ENCODE measurements around the gene PDXK. TPM values are rescaled to one million over a fixed set of nuclear protein-coding genes. Genes with fewer than 3 reads are reported as not detected.

The PDXK gene
- polyA plus RNA-seq, 3 donors: 128 to 214 (median 210) TPM

- no peak for DNase-seq
- Histone ChIP-seq H3K36me3 (replicated peaks in 1 of 2; ENCODE audit: control insufficient read depth in 1 of 2, insufficient read depth in 2 of 2, low read length in 2 of 2) (no peaks in the 10 kb centered on the region), H4K20me1 (ENCODE audit: insufficient read depth, low read length) (peaks cover 19% of the 10 kb centered on the region), H3K27me3 (ENCODE audit: control insufficient read depth in 2 of 2, insufficient read depth in 2 of 2, low read length in 2 of 2) (peaks cover 0 to 11% of the 10 kb centered on the region in 2 donors), H3K4me1 (ENCODE audit: control insufficient read depth in 1 of 2, insufficient read depth in 2 of 2, low read length in 2 of 2) (peaks cover 26 to 29% of the 10 kb centered on the region in 2 donors), H3K9ac (ENCODE audit: insufficient read depth, low read length, poor library complexity, severe bottlenecking) (no peak overlapping the region), H3K9me3 (replicated peaks in 1 of 2; ENCODE audit: control insufficient read depth in 1 of 2, insufficient read depth in 1 of 2, low read length in 2 of 2) (no peaks in the 10 kb centered on the region), H3K27ac (ENCODE audit: low read depth in 1 of 2, low read length in 2 of 2) (no peak overlapping the region), H2AFZ (ENCODE audit: insufficient read depth, low read depth, low read length, poor library complexity, severe bottlenecking) (no peak overlapping the region), H3K4me2 (replicated peaks; ENCODE audit: extremely low read depth, low read length, poor library complexity, severe bottlenecking) (no peak overlapping the region), H3K79me2 (ENCODE audit: insufficient read depth, low read length) (peaks cover 26% of the 10 kb centered on the region), H3K4me3 (replicated peaks in 1 of 3; ENCODE audit: low read depth in 2 of 3, low read length in 3 of 3) (no peak overlapping the region)
- TF ChIP-seq CTCF (IDR thresholded peaks at IDR 0.05): no peak
- 86% methylated on average over 5 of the region's 12 CpGs for WGBS (ENCODE audit: insufficient coverage)
- Mint-ChIP-seq H3K4me1 (peaks cover 29% of the 10 kb centered on the region), H3K27me3 (ENCODE audit: low read depth in 3 of 3) (peaks cover 18 to 34% (median 33%) of the 10 kb centered on the region in 3 donors), H3K9me3 (peaks cover 0 to 2% (median 0%) of the 10 kb centered on the region in 7 donors), H3K4me3 (no peak overlapping the region), H3K27ac (no peak overlapping the region), H3K36me3 (peaks cover 0 to 6% of the 10 kb centered on the region in 2 donors)
- intact Hi-C loops (cut with micrococcal nuclease): loop anchor here in 1 of 2 donors (10.0 kb wide), 1 partner anchor 742 kb away; the partner anchor contains the start of gene PKNOX1
These were observed 2.4 kb upstream of the PDXK start for GRCh38 chr21:43716376-43717165.

GRCh38 chr21:43717166-43717853, 1.6 kb upstream of the PDXK start:
- Mint-ChIP-seq H3K4me1 (peaks cover 34% of the 10 kb centered on the region), H3K9me3 (peaks cover 0 to 2% (median 0%) of the 10 kb centered on the region in 7 donors), H3K27me3 (ENCODE audit: low read depth in 3 of 3) (peaks cover 17 to 34% (median 32%) of the 10 kb centered on the region in 3 donors), H3K4me3 (peak overlapping the region in 1 of 2 donors; percentile 30), H3K36me3 (peaks cover 0 to 6% of the 10 kb centered on the region in 2 donors), H3K27ac (no peak overlapping the region)
- Histone ChIP-seq H3K36me3 (replicated peaks in 1 of 2; ENCODE audit: control insufficient read depth in 1 of 2, insufficient read depth in 2 of 2, low read length in 2 of 2) (no peaks in the 10 kb centered on the region), H3K9ac (ENCODE audit: insufficient read depth, low read length, poor library complexity, severe bottlenecking) (no peak overlapping the region), H3K27ac (ENCODE audit: low read depth in 1 of 2, low read length in 2 of 2) (no peak overlapping the region), H4K20me1 (ENCODE audit: insufficient read depth, low read length) (peaks cover 26% of the 10 kb centered on the region), H3K9me3 (replicated peaks in 1 of 2; ENCODE audit: control insufficient read depth in 1 of 2, insufficient read depth in 1 of 2, low read length in 2 of 2) (no peaks in the 10 kb centered on the region), H3K4me2 (replicated peaks; ENCODE audit: extremely low read depth, low read length, poor library complexity, severe bottlenecking) (no peak overlapping the region), H3K4me1 (ENCODE audit: control insufficient read depth in 1 of 2, insufficient read depth in 2 of 2, low read length in 2 of 2) (peaks cover 32 to 36% of the 10 kb centered on the region in 2 donors), H3K4me3 (replicated peaks in 1 of 3; ENCODE audit: low read depth in 2 of 3, low read length in 3 of 3) (no peak overlapping the region), H2AFZ (ENCODE audit: insufficient read depth, low read depth, low read length, poor library complexity, severe bottlenecking) (no peak overlapping the region), H3K27me3 (ENCODE audit: control insufficient read depth in 2 of 2, insufficient read depth in 2 of 2, low read length in 2 of 2) (peaks cover 0 to 11% of the 10 kb centered on the region in 2 donors), H3K79me2 (ENCODE audit: insufficient read depth, low read length) (peaks cover 33% of the 10 kb centered on the region)
- TF ChIP-seq CTCF (IDR thresholded peaks at IDR 0.05): no peak
- DNase-seq: no peak
- 84% methylated on average over 3 of the region's 13 CpGs for WGBS (ENCODE audit: insufficient coverage)
- intact Hi-C loops (cut with micrococcal nuclease): loop anchor here in 1 of 2 donors (10.0 kb wide), 1 partner anchor 743 kb away; the partner anchor contains the start of gene PKNOX1

Data from CD14-positive monocyte (primary cell).